Measurements from ENCODE around the gene CCDC30.
"Not testable (repeated sequence)": the region's sequence is repeated elsewhere in the genome, so short reads cannot be mapped to it uniquely, and the experiment has no call there.

CCDC30 gene

DNA sequence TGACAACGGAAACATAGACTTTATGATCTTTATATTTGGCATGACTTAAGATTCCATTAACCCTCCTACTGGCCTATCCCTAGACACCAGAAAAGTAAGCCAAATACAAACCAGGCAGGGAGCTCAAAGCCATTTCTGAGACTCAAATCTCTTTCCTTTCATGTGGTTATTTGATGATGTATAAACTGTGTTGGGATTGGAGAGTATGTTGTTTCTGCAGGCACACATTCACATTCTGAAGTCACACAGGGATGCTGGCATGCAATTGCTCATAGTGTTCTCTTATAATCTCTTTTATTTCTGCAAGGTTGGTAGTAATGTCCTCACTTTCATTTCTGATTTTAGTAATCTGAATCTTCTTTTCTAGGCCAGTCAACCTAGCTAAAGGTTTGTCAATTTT, 13.0 kb upstream of the CCDC30 start:
- no peak for DNase-seq (ENCODE audit: low read depth in 2 of 2)

DNA sequence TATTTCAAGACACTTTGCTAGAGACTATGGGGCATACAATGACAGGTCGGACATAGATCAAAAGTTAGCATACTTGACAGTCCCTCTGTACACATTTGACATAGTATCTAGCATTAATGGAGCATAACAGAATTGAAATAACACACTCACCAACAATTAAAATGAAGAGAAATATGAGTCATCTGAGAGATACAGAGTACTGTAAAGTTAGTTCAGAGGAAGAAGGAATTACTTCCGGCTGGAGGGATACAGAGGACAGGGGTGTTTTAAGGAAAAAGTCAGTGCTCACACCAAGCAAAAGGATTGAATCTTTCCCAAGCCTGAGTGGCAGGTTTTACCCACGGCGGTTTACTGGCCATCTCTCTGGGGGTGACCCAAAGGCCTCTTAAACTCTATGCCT, 9.7 kb upstream of the CCDC30 start:
- no peak for DNase-seq (ENCODE audit: low read depth in 2 of 2)

DNA sequence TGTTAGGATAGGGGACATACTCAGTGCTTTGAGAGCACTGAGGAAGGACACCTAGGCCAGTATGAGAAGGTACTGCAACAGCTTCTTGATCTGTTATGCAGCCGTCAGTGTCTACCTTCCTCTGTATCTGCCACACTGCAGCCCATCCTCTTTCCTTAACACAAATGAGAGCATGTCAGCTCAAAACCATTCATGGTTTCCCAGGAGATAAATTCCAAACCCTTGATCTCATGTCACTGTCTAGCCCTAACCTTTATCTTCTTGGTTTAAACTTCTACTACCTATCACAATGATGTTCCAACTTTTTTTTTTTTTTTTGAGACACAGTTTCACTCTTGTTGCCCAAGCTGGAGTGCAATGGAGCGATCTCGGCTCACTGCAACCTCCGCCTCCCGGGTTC, 8.7 kb upstream of the CCDC30 start:
- DNase-seq (ENCODE audit: low read depth in 2 of 2) = no peak

DNA sequence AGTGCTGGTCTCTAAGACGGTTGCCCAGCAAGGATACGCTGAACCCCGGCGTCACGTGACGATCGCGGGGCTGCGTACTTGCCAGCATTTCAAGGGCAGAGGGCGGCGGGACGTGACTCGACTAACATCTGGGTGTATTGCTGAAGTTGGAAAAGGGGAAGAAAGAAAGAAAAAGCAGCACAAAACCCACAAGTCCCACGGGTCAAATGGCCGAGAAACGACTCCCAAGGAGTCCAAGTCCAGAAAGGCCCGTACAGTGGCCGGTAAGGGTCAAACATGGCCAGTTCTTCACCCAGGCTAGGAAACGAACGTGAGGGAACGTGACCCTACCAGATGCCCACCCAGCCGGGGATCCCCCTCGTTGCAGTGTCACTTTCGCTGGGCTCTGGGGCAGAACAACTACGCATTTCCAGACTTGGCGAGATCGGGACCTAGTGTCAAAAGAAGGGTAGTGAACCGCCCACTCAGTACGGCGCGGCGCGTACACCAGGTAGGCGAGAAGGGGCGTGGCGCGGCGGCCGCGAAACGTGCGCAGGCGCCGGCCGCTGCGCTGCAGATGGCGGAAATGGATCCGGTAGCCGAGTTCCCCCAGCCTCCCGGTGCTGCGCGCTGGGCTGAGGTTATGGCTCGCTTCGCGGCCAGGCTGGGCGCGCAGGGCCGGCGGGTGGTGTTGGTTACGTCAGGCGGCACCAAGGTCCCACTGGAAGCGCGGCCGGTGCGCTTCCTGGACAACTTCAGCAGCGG, 6.9 kb upstream of the CCDC30 start, which contains the start of the genes PPCS and ZMYND12:
Gene PPCS, plus strand, starts transcription at position 534 of the 744 bp plus-strand sequence. Its CDS starts 23 bp downstream, at position 557.
Gene ZMYND12, minus strand, starts transcription at position 13 of the 744 bp plus-strand sequence. CDS start 25 bp downstream, outside the sequence.
- peak; percentile 90 to 92 for DNase-seq (ENCODE audit: low read depth in 2 of 2)

DNA sequence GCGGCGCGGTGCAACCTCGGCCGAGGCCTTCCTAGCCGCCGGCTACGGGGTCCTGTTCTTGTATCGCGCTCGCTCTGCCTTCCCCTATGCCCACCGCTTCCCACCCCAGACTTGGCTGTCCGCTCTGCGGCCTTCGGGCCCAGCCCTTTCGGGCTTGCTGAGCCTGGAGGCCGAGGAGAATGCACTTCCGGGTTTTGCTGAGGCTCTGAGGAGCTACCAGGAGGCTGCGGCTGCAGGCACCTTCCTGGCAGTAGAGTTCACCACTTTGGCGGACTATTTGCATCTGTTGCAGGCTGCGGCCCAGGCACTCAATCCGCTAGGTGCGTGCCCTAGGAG, 6.4 kb upstream of the CCDC30 start:
- peak; percentile 24 to 55 for DNase-seq (ENCODE audit: low read depth in 2 of 2)

DNA sequence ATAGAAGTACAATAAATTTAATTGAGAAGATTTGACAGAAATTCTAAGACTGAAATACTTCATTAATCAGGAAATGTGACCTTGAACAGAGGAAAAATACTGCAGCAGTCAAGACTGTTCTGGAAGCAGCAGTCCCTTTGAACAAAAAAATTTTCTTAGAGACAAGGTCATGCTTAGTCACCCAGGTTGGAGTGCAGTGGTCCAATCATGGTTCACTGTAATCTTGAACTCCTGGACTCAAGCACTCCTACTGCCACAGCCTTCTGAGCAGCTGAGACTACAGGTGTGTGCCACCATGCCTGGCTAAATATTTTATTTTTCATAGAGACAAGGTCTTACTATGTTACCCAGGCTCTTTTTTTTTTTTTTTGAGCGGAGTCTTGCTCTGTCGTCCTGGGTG, 1.9 kb upstream of the CCDC30 start:
- no peak for DNase-seq (ENCODE audit: low read depth in 2 of 2)

DNA sequence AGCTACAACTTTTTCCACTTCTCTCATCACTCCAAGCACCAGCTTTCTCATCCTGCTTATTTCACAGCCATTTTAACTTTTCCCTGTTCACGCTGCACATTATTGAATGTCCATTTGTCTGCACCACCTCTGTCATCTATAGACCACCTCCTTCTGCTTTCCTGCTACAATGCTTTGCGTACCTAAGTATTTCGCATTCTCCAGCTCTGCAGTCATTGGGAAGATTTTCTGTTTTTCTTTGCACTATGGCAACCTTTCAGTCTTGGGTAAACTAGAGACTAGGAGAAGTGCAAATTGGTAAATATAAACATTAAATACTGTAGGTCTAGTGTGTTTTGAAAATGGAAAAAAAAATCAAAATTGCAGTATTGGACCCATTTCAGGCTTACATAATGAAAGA, 835 bp downstream of the CCDC30 start:
- DNase-seq (ENCODE audit: low read depth in 2 of 2) = no peak

DNA sequence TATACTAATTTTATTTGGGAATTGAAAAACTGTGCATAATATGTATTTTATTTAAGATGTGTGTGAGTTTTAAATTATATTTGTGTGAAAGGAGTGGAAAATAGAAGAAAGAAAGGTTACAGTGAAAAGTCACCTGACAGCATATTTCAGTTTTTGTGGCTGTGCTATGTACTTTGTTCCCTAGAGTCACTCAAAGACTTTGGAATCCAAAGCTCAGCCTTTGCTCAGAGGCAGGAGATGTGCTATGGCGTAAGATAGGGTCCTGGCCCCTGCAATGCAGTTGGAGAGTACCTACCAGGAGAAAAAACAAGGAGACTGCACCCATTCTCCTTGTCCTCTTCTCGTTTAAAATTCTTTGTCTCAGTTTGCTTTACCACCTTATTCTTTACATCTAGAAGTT, 2.9 kb downstream of the CCDC30 start:
- no peak for DNase-seq (ENCODE audit: low read depth in 2 of 2)

DNA sequence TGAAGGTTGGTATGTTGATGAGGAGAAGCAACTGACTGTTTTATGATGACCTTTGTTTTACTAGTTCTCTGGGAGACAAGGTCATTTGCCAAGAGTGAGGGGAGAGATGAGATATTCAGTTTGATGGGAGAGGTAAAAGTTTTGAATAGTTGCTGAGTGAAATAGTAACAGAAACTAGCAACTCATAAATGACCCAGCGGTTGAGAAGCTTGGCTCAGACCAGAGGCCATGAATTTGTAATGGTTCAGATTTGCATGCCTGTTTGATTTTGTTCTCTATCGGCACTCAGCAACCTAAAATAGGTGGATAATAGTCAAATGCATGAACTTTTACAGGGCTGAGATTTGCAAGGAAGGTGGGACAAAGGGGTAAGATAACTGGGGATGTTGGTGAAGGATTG, 6.6 kb downstream of the CCDC30 start:
- no peak for DNase-seq (ENCODE audit: low read depth in 2 of 2)

DNA sequence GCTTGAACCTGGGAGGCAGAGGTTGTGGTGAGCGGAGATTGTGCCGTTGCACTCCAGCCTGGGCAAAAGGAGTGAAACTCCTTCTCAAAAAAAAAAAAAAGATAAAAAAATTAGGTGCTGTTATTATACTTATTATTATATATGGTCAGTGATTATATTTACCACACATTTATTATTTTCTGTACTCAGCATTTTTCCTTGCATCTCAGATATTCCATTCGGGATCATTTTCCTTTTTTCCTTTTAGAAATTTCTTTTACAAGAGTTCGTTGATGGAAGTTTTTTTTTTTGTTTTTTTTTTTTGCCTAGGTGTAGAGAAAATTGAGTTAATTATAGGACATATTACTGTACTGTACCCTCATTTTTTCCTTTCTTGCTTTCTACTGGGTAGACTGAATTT, 13.5 kb downstream of the CCDC30 start:
- DNase-seq (ENCODE audit: low read depth in 2 of 2) = no peak

DNA sequence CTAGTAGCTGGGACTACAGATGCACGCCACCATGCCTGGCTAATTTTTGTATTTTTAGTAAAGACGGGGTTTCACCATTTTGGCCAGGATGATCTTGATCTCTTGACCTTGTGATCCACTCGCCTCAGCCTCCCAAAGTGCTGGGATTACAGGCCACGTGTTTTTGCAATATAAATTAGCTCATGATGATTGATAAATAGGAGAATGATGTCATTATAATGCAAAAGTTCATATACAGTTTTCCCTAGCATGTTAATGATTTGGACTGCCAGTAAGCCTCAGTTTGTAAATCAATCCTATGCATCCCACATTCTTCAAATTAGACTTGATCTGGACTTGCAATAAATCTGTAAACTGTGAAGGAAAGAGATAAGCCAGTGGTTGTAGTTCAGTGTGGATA, 14.3 kb downstream of the CCDC30 start:
- not testable (repeated sequence) for DNase-seq (ENCODE audit: low read depth in 2 of 2)

DNA sequence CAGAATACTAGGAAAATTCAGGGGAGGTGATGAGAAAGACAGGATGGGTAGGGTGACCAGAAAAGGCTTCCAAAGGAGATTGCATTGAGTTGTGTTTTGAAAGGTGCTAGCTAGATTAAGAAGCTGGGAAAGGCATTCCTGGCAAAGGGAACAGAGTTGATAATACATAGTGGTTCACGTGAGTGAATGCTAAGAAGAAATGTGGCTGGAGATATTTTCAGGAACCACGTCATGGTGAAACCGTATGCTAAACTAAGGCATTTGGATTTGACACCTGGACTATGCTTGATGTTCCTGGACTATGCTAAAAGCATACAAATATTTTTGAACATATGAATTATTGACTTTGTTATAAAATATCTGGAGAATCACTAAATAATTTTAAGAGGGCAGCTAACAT, 14.7 kb downstream of the CCDC30 start:
- DNase-seq (ENCODE audit: low read depth in 2 of 2) = no peak

DNA sequence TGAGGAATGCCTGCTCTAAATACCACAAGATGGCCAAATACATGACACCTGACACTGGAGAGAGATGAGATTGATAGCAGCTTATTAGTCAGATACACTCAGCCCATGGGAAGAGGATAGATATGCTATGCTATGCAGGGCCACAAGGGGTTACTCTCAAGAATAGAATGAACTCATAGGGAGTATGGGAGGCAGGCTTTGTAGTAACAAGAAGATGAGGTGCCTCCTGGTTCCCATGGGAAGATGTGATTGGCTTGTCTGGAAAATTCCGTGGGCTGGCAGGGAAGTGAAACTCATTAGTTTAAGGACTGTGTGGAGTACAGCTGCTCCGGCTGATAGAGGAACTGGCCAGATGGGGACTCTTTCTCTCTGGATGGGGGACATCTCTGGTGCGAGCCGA, 16.5 kb downstream of the CCDC30 start:
- no peak for DNase-seq (ENCODE audit: low read depth in 2 of 2)

DNA sequence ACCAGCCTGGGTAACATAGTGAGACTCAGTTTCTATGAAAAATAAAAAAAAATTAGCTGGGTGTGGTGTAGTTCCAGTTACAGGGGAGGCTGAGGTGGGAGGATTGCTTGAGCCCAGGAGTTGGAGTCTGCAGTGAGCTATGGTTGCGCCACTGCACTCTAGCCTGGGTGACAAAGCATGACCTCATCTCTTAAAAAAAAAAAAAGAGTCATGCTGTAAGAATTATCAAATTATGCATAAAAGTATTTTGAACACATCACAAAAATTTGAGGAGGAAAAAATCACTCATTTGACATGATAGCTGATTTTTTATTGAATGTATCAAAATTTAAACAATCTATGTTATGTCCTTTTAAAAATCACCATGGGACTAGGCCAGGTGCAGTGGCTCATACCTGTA, 17.8 kb downstream of the CCDC30 start:
- no peak for DNase-seq (ENCODE audit: low read depth in 2 of 2)

DNA sequence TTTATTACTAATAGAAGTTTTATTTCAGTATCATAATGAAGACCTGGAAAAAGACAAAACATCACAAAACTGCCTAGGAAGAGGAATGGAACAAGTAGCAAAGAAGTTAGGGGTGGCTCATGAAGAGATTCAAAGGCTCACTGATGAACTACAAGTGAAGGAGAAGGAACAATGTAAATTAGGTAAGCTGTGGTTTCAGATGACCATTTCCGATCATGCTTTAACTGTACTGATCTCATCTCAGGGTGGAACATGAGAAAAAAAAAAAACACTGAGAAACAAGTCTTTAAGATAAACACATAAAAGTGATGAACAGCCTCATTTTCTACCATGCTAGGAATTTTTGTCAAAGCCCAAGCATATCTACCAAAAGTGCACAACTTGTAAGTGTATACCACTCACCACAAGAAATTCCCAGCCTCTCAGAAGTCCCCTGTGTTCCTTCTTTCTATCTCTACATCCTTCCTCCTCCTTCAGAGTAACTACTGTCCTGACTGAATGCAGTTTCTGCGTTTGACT, 19.6 kb downstream of the CCDC30 start:
- no peak for DNase-seq (ENCODE audit: low read depth in 2 of 2)

DNA sequence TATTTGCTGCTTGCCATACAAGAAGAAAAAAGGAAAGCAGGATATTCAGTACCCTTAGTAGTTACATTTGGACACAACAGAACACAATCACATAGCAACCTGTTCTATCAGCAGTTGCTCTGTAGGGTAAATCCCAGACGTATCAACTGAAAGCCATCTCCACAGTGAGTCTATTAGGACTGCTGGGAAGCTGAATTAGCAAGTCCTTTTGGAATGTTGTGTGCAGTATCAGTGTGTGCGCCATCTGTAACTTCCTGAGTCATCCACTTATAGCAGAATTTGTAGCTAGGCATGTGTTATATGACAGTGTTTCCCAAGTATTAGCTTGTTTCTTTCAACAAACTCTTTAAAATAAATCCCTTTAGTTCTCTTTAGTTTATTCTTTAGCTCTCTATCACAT, 21.3 kb downstream of the CCDC30 start:
- no peak for DNase-seq (ENCODE audit: low read depth in 2 of 2)

DNA sequence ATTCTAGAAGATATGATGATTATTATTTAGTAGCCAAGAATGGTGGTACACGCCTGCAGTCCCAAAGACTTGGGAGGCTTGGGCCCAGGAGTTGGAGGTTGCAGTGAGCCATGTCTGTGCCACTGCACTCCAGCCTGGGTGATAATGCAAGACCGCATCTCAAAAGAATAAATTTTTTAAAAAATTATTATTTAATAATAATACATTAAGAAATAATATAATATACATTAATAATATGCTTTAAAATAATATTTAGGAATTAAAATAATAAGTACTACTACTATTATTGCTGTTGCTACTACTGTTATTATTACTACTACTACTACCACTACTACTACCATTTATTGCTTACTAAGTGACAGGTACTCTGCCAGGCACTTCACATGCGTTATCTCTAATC, 27.2 kb downstream of the CCDC30 start:
- no peak for DNase-seq (ENCODE audit: low read depth in 2 of 2)

DNA sequence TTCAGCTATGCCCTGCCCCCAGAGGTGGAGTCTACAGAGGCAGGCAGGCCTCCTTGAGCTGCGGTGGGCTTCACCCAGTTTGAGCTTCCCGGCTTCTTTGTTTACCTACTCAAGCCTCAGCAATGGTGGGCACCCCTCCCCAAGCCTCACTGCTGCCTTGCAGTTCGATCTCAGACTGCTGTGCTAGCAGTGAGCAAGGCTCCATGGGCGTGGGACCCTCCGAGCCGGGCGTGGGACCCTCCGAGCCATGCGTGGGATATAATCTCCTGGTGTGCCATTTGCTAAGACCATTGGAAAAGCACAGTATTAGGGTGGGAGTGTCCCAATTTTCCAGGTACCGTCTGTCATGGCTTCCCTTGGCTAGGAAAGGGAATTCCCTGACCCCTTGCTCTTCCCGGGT, 38.9 kb downstream of the CCDC30 start:
- not testable (repeated sequence) for DNase-seq (ENCODE audit: low read depth in 2 of 2)

DNA sequence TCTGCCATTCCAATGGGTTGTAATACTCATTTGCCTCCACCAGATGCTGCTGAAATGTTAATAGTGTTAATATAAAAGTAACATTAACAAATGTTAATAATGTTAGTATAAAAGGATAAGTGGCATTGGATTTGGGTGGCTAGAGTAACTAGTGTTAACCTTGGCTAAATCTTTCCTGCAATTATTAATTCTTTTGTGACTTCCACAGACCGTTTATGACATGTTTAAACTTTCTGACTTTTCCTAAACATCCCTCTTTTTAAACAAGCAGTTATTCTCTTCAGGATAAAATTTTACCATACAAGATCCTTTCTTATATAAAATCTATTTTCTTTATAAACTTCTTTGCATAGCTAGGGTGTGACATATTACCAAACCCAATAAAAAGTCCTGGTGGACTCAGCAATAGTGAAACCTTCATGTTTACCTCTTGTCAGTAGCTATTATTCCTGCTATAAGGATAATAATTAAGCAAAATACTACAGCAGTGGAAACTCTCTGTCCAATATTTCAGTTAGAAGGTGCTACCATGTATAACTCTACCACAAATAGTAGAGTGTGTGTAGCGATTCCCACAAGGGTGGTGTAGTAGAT, 41.5 kb downstream of the CCDC30 start:
- no peak for DNase-seq (ENCODE audit: low read depth in 2 of 2)

DNA sequence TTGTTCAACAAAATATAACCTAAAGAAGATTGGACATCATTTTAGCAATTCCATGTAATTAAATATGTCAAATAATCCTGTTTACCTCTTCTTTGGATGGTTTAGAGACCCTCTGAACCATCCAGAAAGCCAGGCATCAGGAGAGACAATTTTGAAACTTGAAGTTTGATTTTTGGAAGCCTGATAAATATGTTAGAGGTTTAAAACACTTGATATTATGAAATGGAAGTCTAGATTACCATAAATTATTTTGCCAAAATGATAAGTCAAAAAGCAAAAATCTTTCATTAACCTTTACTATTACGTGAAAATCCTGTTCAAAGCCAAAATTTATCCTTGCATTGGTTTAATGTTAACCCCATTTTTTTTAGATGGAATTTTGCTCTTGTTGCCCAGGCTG, 43.5 kb downstream of the CCDC30 start:
- no peak for DNase-seq (ENCODE audit: low read depth in 2 of 2)

DNA sequence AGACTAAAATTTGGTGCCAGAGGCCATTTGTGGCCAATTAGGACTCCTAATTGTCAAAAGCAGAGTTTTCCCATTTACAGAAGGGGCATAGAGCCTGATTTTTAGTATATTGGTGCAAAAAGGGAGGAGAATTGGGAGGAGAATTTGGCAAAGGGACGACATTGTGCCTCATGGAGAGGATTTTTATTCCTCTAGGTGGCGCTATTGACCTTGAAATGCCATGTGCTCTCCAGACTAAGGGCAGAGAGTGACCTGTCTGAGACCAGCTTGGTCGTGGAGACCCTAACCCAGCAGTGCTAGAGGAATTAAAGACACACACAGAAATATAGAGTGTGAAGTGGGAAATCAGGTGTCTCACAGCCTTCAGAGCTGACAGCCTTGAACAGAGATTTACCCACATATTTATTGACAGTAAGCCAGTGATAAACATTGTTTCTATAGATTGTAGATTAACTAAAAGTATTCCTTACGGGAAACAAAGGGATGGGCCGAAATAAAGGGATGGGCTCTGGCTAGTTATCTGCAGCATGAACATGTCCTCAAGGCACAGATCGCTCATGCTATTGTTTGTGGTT, 48.6 kb downstream of the CCDC30 start:
- not testable (repeated sequence) for DNase-seq (ENCODE audit: low read depth in 2 of 2)

DNA sequence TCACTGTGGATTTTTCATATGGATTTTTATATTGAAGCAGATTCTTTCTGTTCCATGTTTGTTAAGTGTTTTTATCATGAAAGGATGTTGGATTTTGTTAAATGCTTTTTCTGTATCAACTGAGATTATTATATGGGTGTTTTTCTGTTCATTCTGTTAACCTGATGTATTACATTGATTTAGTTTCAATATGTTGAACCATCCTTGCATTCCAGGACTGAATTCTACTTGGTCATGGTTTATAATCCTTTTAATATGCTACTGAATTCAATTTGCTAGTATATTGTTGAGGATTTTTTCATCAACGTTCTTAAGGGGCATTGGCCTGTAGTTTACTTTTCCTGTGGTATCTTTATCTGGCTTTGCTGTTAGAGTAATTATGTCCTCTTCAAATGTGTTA, 55.8 kb downstream of the CCDC30 start:
- DNase-seq (ENCODE audit: low read depth in 2 of 2) = no peak

DNA sequence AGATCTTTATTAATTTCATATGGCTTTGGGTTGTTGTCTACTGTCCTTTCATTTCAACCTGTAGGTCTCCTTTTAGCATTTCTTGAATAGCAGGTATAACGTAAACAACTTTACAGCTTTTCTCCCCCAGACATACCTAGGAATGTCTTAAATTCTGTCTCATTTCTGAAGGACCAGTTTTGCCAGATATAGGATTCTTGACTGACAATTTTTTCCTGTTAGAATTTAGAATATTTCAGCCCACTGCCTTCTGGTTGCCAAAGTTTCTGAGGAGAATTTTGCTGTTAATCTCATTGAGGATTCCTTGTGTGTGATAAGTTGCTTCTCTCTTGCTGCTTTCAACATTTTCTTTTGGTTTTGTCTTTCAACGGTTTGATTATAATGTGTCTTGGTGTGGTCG, 60.1 kb downstream of the CCDC30 start:
- no peak for DNase-seq (ENCODE audit: low read depth in 2 of 2)
